Activated naive CD4-positive, alpha-beta T cell (primary cell): ENCODE measurements around the gene DDA1.

Experiments
- DNase-seq, 4 experiments: peaks; one replicate each; lab custom pipeline; 2025; lab: John Stamatoyannopoulos, UW

DDA1 gene

GRCh38 chr19:17312189-17313113, 3.1 kb downstream of the DDA1 start:
- no peak for DNase-seq

GRCh38 chr19:17314007-17314593, 4.7 kb downstream of the DDA1 start:
- DNase-seq: no peak

DNA sequence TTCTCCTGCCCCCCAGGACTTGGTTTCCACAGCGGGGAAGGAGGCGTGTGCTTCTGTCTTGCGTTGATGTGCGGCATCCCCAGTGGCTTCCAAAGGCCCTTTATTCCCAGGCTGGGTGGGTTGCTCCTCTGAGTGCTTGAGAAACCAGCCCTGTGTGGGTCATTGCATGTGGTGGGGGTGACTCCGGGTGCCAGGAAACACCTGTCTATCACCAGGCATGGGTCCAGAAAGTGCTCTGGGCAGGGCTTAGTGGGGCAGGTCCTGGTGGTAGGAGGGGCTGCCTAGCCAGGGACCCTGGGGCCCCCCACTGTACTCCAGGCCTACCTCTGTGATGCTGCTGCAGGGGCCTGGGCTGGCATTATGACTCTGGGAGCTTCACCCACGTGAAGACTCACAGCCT, 9.6 kb downstream of the DDA1 start:
- no peak for DNase-seq

GRCh38 chr19:17319473-17320238, 10.3 kb downstream of the DDA1 start:
- no peak for DNase-seq

- DNase-seq: no peak
Observed at GRCh38 chr19:17320435-17320834, 11.1 kb downstream of the DDA1 start.

DNA sequence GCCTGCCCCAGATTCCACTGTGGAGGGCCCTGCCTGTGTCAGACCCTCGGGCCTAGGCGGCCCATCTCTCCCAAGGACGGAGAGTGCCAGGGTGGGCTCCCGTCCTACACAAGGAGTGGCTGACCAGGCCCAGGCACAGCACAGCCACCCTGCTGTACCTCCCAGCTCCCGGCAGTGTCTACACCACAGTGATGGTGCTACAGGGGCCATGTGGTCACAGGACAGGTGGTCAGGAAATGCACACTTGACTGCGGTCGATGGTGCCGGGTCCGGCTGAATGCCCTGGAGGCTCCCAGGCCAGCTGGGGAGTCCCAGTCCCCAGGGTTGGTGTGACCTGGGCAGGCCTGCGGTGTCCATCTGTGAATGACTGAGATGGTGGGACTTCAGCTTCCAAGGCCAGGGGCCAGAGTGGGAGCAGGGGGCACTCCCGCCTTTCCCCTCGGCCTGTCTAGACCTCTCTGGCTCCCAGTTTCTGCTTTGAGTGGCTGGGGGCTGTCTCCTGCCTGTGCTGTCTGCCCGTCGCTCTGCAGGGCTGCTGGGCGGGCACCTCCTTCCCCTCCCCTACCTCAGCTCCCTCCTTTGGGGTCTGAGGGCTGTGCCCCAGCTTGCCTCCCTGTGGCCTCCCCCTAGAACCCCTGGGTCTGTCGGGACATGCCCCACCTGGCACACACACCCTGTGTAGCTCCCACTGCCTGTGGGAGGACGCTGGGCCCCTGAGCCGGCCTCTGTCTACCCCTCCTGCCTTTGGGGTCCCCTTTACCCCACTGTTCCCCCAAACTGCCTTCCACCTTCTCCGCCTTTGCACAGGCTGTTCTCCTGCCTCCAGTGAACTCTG, 12.5 kb downstream of the DDA1 start:
- no peak for DNase-seq

DNA sequence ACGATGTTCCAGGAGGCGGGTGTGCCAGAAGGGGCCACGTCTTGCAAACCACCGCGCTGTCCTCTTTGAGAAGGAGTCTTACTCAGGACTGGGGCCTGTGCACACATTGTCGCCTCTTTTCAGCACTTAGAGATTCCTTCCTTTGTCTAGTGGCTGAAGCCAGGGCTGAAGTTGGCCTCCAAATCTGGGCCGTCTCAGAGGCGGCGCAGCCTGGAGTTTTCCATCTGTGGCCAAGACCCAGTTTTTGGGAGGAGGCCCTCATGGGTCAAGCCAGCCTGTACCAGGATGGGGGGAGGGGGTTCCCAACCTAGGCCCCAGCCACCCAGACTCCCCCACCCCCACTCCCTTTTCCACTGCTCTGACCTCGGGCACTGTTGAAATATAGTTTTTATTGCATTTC, 13.5 kb downstream of the DDA1 start:
- DNase-seq: no peak

- no peak for DNase-seq
Observed at GRCh38 chr19:17323300-17323963, 14.1 kb downstream of the DDA1 start.

DNA sequence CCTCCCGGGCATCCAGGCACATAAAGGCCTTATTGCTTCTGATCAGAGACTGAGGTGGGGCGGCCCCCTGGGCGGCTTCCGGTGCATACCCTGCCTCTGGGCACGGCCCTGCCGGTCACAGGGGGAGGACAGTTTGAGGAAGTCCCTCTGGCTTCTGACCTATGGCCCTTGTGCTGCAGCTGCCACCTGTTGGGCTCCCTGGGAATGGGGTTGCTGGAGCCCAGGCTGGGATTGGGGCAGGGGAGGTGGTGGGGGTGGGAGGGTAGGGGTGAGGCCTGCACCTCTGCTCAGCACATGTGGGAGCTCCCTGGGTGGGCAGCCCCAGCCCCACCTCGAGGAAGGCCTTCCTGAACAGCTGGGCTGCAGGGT, 14.6 kb downstream of the DDA1 start:
- DNase-seq: no peak

- DNase-seq: no peak
Observed at GRCh38 chr19:17324357-17325114, 15.2 kb downstream of the DDA1 start.

DNA sequence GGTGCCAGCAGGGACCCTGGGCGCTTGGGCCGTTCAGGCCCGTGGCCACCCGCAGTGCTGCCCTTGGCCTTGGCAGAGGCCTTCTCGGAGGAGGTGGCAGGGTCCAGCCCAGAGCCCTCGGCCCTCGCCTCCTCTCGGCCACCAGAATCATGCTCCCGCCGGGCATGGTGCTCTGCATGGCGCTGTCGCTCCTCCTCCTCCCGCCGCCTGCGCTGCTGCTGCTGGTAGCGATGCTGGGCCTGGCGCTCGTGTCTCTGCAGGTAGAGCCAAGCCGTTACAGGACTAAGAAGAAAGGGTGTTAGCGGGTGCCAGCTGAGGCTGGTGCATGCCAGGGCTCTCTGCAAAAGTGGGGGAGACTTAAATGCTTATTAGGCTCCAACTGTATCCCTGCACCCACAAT, 15.8 kb downstream of the DDA1 start:
- DNase-seq: no peak

DNA sequence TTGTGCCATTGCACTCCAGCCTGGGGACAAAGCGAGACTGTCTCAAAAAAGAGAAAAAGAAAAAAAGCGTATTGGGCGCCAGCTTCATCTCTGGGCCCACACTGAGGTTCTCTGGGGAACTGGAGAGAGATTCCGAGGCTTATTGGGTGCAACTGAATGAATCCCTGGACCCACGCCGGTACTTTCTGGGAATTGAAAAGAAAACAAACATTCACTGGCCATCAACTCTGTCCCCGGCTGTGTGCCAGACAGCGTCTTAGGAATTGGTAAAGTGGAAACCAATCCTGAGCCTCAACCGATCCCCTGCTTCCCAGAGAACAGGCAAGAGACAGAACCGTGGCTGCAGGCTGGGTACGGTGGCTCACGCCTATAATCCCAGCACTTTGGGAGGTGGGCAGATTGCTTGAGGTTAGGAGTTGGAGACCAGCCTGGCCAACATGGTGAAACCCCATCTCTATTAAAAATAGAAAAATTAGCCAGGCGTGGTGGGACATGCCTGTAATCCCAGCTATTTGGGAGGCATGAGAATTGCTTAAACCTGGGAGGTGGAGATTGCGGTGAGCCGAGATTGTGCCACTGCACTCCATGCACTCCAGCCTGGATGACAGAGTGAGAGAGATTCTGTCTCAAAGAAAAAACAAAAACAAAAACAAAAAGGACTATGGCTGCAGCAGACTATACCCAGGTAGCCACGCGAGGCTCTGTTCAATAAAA, 16.7 kb downstream of the DDA1 start:
- no peak for DNase-seq

DNA sequence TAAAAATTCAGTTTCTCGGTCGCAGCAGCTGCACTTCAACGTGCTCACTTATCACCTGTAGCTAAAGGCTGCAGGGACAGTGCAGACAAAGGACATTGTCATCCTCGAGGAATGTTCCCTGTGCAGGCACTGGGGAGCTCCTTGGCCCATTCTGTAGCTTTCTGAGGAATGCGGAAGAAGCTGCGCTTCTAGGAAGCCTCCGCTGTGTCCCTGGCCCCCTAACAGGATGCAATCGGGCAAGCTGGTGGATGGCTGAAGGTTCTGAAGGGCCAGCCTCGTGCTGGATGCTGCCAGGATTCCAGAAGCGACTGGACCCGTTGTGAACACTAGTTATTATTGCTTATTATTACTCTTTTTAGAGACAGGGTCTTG, 17.2 kb downstream of the DDA1 start:
- no peak for DNase-seq

GRCh38 chr19:17327068-17327653, 17.8 kb downstream of the DDA1 start:
- no peak for DNase-seq

GRCh38 chr19:17327654-17328516, 18.5 kb downstream of the DDA1 start:
- peak in 3 of 4 experiments; percentile 12 to 55 (median 21) for DNase-seq

GRCh38 chr19:17328517-17329365, 19.4 kb downstream of the DDA1 start:
- DNase-seq: peak in 1 of 4 experiments; percentile 48

DNA sequence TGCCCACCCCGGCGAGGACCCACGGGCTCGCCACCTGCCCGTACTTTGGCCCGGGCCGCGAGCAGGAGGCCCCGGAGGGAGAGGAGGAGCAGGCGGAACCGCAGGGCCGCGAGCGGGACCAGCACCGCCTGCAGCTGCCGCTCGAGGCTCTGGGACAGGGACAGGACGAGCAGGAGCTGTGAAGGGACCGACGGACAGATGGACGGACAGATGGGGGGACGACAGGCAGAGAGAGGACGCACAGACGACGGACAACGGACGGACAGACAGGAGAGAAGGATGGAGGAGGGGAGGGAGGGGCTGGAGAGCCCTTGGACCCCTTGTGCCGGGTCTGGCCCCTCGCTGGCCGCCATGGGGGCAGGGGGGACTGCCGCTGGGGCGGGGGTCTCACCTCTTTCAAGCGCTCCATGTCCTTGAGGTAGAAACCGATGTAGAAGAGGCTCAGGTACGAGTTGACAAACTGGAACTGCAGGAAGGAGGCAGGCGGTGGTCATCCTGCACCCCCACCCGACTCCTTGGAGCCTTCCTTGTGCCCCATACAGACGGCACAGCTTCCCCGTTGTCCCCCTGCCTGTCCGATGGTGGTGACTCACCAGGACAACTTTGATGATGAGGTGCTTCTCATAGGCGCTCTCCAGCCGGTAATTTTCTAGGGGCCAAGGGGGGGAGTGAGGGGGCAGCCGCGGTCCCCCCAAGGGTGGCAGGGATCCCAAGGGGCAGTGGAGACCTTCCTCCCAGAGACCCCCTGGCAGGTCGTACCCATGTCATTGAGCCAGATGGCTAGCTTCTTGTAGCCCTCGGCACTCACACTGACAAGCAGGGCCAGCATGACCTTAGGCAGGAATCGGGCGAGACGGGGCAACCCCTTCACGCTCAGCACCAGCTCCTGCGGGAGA, 20.3 kb downstream of the DDA1 start:
- no peak for DNase-seq
